HG03280 (cell line): ENCODE results near the gene KPNB1.

Experiments
- ATAC-seq: cut with Tn5 transposase; IDR thresholded peaks from one replicate; pipeline ENCODE4 v1.9.1; 2021; ENCODE audit warnings: mild to moderate bottlenecking, moderate library complexity; ENCODE audit not compliant: unreplicated experiment

Gene KPNB1

GRCh38 chr17:47649153-47649971, at the start of gene KPNB1:
Gene KPNB1, plus strand, starts transcription at chr17:47649919. Its CDS starts 326 bp downstream, at chr17:47650245.
- ATAC-seq: peak; percentile 78

GRCh38 chr17:47603830-47604597, 45.7 kb upstream of the KPNB1 start:
- ATAC-seq: no peak

- no peak for ATAC-seq
These were observed 45.2 kb upstream of the KPNB1 start for GRCh38 chr17:47604598-47604927.

- no peak for ATAC-seq
These were observed 44.7 kb upstream of the KPNB1 start for GRCh38 chr17:47605011-47605410.

GRCh38 chr17:47607481-47607880, 42.2 kb upstream of the KPNB1 start:
- no peak for ATAC-seq

GRCh38 chr17:47611372-47612350, 38.1 kb upstream of the KPNB1 start:
- ATAC-seq: no peak

GRCh38 chr17:47615766-47616424, 33.8 kb upstream of the KPNB1 start:
- no peak for ATAC-seq

GRCh38 chr17:47618410-47618809, 31.3 kb upstream of the KPNB1 start:
- no peak for ATAC-seq

GRCh38 chr17:47620503-47621245, 29.0 kb upstream of the KPNB1 start:
- no peak for ATAC-seq

GRCh38 chr17:47621293-47622179, 28.2 kb upstream of the KPNB1 start:
- ATAC-seq: no peak

GRCh38 chr17:47622180-47622549, 27.6 kb upstream of the KPNB1 start:
- no peak for ATAC-seq

GRCh38 chr17:47624727-47625068, 25.0 kb upstream of the KPNB1 start:
- no peak for ATAC-seq

GRCh38 chr17:47628014-47628566, 21.6 kb upstream of the KPNB1 start:
- no peak for ATAC-seq

GRCh38 chr17:47629826-47630225, 19.9 kb upstream of the KPNB1 start:
- no peak for ATAC-seq

GRCh38 chr17:47630614-47631013, 19.1 kb upstream of the KPNB1 start:
- no peak for ATAC-seq

- ATAC-seq: no peak
These were observed 16.7 kb upstream of the KPNB1 start for GRCh38 chr17:47632991-47633390.

- no peak for ATAC-seq
These were observed 15.7 kb upstream of the KPNB1 start for GRCh38 chr17:47633996-47634395.

- no peak for ATAC-seq
These were observed 14.8 kb upstream of the KPNB1 start for GRCh38 chr17:47634870-47635269.

- no peak for ATAC-seq
These were observed 14.0 kb upstream of the KPNB1 start for GRCh38 chr17:47635734-47636133.
